GM21723 (cell line): Measurements from ENCODE around the gene MCU.
"Not testable (repeated sequence)": the region's sequence is repeated elsewhere in the genome, so short reads cannot be mapped to it uniquely, and the experiment has no call there.

ENCODE experiments used
- ATAC-seq: cut with Tn5 transposase; IDR thresholded peaks from one replicate; pipeline ENCODE4 v1.9.1; 2021; ENCODE audit warnings: mild to moderate bottlenecking, moderate library complexity; ENCODE audit not compliant: unreplicated experiment

Gene MCU

DNA sequence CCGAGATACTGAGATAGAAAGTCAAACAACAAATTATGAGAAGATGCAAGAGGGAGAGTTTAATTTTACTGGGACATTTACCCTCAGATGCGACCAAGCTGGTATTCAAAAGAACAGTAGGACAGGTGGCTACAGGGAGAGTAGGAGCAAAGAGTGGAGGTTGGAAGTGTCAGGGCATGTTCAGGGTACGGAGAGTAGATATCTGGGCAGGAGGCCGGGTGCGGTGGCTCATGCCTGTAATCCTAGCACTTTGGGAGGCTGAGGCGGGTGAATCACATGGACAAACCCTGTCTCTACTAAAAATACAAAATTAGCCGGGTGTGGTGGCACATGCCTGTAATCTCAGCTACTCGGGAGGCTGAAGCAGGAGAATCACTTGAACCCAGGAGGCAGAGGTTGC, 5.5 kb upstream of the MCU start:
- not testable (repeated sequence) for ATAC-seq

DNA sequence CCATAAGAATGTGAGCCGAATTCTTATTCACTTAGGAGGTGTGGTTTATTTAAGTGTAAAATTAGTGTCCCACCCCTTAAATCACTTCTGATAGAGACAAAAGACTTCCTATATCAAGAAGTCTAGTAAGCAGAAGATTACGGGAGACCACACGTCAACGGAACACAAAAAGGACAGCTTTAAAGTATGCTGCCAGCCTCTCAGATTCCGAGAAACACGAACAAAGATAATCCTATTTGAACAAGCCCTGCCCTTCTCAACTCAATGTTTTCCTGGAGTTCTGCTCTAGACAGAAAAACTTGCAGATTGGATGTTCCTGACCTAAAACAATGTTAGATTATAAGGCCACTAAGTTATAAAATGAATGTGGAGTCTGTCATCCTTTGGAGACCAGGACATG, 4.9 kb upstream of the MCU start:
- no peak for ATAC-seq

DNA sequence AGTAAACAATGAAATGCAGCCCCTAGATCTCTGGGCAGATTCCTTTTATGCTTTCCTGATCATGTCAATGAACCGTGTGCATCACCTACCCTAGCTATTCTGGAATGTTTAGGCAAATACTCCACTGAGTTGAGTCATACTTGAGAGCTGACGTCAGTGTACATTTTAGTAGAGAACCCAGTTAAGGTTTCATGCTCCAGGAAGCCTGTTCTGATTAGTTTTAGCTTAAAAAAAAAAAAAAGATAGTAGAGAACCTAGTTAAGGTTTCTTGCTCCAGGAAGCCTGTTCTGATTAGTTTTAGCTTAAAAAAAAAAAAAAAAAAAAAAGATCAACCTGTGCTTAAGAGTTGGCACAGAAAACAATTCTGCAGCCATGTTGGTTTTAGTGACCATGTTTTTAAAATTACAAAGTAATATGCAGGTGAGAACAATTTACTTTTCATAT, 3.7 kb upstream of the MCU start:
- ATAC-seq, result no peak

DNA sequence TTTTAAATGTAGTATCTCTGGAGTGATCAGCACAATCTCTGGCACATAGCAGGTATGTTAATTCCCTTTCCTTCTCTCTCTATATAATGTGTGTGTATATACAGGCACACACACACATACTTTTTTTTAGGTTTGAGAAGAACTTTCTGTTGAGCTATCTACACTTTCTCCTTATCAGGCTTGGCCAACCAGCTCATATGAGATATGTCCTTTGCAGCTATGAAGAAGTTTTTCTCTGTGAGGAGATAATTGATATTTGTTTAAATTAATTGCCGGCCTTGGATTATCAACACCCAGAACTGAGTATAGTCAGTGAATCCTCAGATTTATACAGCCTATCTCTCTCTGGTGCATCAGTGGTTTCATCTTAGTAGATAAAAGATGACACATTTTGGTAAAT, 2.3 kb upstream of the MCU start:
- no peak for ATAC-seq

DNA sequence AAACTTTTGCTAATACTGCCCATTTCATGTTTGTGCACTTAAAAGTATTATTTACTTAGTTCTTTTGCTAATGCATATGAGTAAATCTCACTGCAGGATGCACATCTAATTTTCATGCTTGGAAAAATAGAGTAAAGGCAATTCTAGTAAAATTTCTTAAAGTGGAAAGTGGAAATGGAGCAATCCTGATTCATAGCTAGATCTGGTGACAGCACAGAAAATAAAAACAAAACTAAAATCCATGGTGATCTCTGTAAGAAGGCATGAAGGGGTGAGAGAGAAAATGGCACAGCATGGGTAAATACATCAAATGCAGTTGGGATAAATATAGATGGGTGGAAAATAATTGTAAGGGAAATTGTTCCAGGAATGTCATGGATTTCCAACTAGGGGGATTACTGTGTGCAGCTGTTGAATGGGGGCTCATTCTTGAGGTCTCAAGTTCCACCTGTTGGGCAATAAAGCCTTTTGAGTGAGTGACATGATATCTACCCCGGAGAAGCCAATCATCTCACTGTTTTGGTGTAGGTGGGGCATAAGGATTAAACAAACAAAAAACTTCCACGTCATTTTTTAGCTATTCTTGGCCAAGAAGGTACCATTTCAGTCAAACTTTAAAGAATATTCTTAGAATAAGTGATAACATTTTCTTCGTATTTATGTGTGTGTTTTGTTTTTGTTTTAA, 1.7 kb upstream of the MCU start:
- no peak for ATAC-seq

- no peak for ATAC-seq
These were observed 477 bp upstream of the MCU start for GRCh38 chr10:72691470-72691862.

DNA sequence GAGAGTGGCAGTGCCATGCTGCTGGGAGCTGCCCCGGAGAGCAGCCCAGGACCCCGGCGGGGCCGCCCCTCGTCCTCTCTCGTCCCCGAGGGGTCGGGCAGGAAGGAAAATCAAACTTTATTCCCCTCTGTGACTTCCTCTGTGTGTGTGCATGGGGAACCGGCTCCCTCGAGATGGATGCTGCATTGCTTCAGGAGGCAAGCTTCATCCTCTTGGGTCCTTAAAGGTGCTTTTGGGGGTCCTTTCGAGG, 726 bp downstream of the MCU start:
- peak; percentile 3 for ATAC-seq

- no peak for ATAC-seq
These were observed 1.2 kb downstream of the MCU start for GRCh38 chr10:72692994-72693781.

DNA sequence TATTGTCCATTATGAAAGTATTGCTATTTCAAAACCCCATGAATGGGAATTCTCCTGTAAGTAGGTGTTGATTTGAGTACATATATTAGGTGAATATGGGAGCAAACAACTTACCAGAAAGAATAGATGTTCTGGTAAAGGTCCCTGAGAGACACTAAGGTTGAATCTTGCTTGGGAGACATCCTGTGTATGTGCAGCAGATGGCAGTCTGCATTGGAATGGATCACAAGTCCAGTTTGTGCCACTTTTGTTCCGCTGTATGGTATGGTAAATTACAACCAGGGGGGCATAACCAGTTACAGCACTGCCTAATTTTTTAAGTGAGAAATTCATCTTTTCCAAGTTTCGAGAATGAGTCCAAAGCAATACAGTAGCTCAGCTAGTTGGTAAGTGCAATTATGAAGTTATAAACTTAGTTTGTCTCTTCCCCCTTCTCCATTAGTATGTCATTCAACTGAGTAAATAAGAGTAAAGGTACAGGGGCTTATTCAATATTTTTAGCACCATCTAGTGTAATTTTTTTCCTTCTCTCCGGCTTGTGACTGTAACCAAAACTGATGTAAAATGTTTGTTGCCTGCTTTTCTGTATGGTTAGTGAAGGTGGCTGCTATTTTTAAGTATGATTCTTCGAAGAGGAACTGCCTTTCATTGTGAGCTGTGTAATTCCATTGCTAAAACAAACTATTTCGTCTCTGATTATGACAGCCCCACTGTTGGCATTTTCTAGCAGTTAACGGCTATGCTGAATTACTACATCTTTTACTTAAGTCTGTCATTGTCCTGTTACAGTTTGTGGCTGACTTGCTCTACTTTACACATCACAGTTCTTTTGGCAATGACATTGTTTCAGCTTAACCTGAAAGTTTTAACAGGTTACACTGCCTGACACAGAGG, 2.8 kb downstream of the MCU start:
- no peak for ATAC-seq

DNA sequence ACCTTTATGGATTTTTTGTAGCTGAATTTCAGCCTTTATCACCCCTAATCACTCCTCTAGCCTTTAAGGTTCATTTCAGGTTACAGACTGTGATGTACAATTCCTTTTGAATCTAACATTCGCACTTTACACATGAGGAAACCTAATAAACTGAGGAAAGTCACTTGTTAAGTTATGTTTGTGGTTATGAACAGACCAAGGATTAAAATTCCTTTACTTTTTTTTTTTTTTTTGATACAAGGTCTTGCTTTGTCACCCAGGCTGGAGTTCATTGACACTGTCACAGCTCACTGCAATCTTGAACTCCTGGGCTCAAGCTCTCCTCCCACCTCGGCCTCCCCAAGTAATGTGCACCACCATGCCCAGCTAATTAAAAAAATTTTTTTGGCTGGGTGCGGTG, 3.6 kb downstream of the MCU start:
- ATAC-seq, result no peak

GRCh38 chr10:72697716-72698115, 5.8 kb downstream of the MCU start:
- no peak for ATAC-seq

DNA sequence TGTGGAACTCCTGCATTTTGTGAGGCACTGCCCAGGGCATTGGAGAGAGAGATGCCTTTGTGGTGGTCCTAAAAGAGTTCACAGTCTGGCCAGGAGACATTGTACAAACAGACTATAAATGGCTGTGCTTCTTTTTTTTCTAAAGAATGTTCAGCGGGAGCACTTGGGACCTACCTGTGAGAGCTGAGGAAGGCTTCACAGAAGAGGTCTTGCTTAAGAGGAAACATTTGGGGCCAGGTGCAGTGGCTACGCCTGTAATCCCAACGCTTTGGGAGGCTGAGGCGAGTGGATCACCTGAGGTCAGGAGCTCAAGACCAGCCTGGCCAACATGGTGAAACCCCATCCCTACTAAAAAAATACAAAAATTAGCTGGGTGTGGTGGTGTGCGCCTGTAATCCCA, 10.5 kb downstream of the MCU start:
- ATAC-seq, result not testable (repeated sequence)

GRCh38 chr10:72702868-72703581, 11.1 kb downstream of the MCU start:
- no peak for ATAC-seq

- no peak for ATAC-seq
These were observed 12.2 kb downstream of the MCU start for GRCh38 chr10:72704117-72704516.

DNA sequence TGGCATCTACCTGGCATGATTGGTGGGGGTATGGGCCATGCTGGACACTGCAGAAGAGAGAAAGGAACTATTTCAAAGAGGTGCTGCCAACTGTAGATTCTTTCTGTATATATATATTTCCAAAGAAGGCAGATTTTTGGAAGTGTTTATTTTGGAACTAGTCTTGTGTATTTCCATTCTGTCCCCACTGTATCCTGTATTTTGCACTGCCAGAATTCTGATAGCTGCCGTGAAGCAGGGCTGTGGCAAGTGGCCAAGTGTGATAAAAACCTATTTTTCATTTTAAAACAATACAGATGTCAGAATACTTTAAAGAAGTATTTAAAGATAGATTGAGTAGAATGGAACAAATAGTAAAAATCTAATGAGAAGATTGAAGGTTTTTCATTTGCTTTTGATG, 17.1 kb downstream of the MCU start:
- no peak for ATAC-seq

- ATAC-seq, result no peak
These were observed 20.2 kb downstream of the MCU start for GRCh38 chr10:72712136-72712535.

DNA sequence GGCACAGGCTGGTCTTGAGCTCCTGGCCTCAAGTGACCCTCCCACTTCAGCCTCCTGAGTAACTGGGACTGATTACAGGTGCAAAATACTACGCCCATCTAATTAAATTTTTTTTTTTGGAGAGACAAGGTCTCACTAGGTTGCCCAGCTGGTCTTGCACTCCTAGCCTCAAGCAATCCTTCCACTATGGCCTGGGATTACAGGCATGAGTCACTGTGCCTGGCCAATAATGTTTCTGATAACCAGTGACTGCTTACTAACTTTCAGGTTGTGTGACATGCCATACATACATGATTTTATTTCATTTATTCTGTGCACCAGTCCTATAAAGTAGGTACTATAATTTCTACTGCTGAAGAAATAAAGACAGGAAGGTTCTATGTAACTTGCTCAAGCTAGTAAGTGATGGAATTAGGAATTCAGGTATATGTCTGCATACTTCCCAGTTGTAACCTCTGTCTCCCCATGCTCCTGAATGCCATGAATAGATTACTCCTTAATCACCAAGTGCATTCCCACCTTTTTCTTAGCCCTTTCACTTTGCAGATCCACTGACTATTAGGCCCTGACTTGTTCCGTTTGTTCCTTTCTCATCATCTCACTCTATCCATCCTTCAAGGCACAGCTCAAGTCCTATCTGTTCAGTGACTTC, 28.1 kb downstream of the MCU start:
- no peak for ATAC-seq

GRCh38 chr10:72720814-72721660, 29.1 kb downstream of the MCU start:
- no peak for ATAC-seq

DNA sequence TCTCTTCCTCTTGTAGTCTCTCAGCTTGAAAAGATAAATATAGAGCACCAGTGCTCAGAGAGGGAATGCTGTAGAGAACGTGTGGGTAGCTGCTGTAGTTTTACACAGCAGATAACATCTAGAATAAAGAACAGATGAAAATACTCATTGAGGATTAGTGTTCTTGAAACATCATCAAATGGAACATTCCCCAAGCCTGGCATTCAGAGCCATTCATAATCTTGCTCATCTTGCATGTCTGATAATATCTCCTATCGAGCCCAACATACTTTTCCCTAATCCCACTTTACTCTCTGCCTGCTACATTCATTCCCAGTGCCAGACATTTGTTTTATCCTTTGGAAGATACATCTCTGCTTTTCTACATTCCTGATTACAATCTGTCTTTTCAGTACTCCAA, 35.2 kb downstream of the MCU start:
- no peak for ATAC-seq

- ATAC-seq, result no peak
These were observed 36.5 kb downstream of the MCU start for GRCh38 chr10:72728462-72728861.
